Upper lobe of right lung (tissue), 1 donor: ENCODE results near the gene MEGF11. TPM values are rescaled to one million over a fixed set of nuclear protein-coding genes. Genes with fewer than 3 reads are reported as not detected.
"Not testable (repeated sequence)": the region's sequence is repeated elsewhere in the genome, so short reads cannot be mapped to it uniquely, and the experiment has no call there.

ENCODE experiments used
- ATAC-seq: fragments of 200-7000 bp; cut with Tn5 transposase; one replicate; pipeline ENCODE4 v1.9.1; 2020; ENCODE audit warnings: mild to moderate bottlenecking, moderate library complexity
- DNase-seq: peaks from one replicate; pipeline ENCODE4 v3.0.0-alpha.2; 2020
- H3K27ac ChIP-seq: fragments of 200-600 bp; one replicate; pipeline ENCODE4 v1.8.0; 2022
- H3K27me3 ChIP-seq: fragments of 200-600 bp; one replicate; pipeline ENCODE4 v1.8.0; 2022; ENCODE audit warnings: mild to moderate bottlenecking
- H3K36me3 ChIP-seq: fragments of 200-600 bp; one replicate; pipeline ENCODE4 v1.8.0; 2022
- H3K4me1 ChIP-seq: fragments of 200-600 bp; one replicate; pipeline ENCODE4 v1.8.0; 2022
- H3K4me3 ChIP-seq: fragments of 200-600 bp; one replicate; pipeline ENCODE4 v1.8.0; 2022; ENCODE audit warnings: mild to moderate bottlenecking
- H3K9me3 ChIP-seq: fragments of 200-600 bp; one replicate; pipeline ENCODE4 v1.8.0; 2022
- intact Hi-C: fragments of 100-400 bp; cut with DNase I; formaldehyde crosslinking; loops from one replicate; pipeline ENCODE4 v1.11.0; 2022
- total RNA-seq: library from RNA; stranded (reverse); fragmentation: NEBNext Ultra II Directional; extraction: Animal tissue kit (Norgen Biotek cat#: 25700); gene quantifications from one replicate; pipeline ENCODE4 v1.2.1, GENCODE V29; 2021
- TF ChIP-seq, protein P1 (sequence below): fragments of 200-600 bp; IDR thresholded peaks from one replicate; pipeline ENCODE4 v1.8.0; 2022; ENCODE audit warnings: antibody characterized with exemption
- donor health status: DM: no; HTN: yes; CAD: no; lungs with severe emphysema.

MEGF11 gene
- total RNA-seq, 1 donor from 2014 or later: 3.0 TPM

DNA sequence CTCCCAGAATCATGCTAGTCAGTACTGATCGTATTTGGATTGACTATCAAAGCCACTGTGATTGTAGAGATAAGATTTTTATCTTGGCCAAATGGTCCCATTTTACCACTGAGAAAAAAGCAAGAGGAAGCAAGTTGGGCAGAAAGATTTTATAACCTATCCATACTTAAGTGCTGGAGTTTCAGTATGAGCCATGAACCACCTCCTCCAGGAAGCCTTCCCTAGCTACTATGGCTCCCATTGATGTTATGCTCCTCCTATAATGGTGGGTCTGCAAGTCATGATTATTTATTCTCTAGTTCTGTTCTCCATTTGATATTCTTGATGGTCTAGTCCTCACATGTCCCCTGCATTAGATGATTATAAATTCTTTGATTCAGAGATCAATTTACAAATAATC, 6.6 kb downstream of the MEGF11 start:
- no peak for ATAC-seq
- H3K9me3 ChIP-seq: no peaks in the 10 kb centered on the region
- H3K4me1 ChIP-seq: peaks cover 4% of the 10 kb centered on the region
- TF ChIP-seq, protein P1, sequence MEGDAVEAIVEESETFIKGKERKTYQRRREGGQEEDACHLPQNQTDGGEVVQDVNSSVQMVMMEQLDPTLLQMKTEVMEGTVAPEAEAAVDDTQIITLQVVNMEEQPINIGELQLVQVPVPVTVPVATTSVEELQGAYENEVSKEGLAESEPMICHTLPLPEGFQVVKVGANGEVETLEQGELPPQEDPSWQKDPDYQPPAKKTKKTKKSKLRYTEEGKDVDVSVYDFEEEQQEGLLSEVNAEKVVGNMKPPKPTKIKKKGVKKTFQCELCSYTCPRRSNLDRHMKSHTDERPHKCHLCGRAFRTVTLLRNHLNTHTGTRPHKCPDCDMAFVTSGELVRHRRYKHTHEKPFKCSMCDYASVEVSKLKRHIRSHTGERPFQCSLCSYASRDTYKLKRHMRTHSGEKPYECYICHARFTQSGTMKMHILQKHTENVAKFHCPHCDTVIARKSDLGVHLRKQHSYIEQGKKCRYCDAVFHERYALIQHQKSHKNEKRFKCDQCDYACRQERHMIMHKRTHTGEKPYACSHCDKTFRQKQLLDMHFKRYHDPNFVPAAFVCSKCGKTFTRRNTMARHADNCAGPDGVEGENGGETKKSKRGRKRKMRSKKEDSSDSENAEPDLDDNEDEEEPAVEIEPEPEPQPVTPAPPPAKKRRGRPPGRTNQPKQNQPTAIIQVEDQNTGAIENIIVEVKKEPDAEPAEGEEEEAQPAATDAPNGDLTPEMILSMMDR: no peak
- intact Hi-C loops: no loop called here
- no peaks in the 10 kb centered on the region for H3K36me3 ChIP-seq
- H3K4me3 ChIP-seq: no peak overlapping the region
- DNase-seq: no peak
- peaks cover 16% of the 10 kb centered on the region for H3K27me3 ChIP-seq
- no peak overlapping the region for H3K27ac ChIP-seq

DNA sequence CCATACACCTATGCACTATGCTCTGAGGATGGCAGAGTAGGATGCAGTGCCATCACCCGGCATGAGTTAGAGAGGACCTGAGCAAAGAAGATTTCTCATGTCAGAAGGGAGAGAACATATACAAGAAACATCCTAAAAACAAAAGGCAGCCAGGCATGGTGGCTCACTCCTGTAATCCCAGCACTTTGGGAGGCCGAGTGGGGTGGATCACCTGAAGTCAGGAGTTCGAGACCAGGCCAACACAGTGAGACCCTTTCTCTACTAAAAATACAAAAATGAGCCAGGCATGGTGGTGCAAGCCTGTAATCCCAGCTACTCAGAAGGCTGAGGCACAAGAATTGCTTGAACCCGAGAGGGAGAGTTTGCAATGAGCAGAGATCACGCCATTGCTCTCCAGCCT, 7.7 kb downstream of the MEGF11 start:
- H3K36me3 ChIP-seq, intact Hi-C loops, H3K4me3 ChIP-seq, ATAC-seq, H3K4me1 ChIP-seq, H3K27me3 ChIP-seq, DNase-seq, H3K27ac ChIP-seq, H3K9me3 ChIP-seq: not testable (repeated sequence)

DNA sequence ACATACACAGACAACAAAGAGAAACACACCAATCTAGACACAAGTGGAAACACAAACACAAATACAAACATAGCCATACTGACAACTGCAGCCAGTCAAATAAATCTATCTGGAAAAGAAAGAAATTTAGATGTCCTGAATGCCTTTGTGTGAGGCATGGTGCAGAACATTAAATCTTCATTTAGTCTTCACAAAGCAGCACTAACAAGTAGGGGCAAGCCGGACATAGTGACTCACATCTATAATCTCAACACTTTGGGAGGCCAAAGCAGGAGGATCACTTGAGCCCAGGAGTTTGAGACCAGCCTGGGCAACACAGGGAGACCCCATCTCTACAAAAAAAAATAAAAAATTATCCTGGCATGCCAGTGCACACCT, 11.7 kb downstream of the MEGF11 start:
- H3K27me3 ChIP-seq: no peaks in the 10 kb centered on the region
- H3K4me1 ChIP-seq: no peaks in the 10 kb centered on the region
- intact Hi-C loops: no loop called here

DNA sequence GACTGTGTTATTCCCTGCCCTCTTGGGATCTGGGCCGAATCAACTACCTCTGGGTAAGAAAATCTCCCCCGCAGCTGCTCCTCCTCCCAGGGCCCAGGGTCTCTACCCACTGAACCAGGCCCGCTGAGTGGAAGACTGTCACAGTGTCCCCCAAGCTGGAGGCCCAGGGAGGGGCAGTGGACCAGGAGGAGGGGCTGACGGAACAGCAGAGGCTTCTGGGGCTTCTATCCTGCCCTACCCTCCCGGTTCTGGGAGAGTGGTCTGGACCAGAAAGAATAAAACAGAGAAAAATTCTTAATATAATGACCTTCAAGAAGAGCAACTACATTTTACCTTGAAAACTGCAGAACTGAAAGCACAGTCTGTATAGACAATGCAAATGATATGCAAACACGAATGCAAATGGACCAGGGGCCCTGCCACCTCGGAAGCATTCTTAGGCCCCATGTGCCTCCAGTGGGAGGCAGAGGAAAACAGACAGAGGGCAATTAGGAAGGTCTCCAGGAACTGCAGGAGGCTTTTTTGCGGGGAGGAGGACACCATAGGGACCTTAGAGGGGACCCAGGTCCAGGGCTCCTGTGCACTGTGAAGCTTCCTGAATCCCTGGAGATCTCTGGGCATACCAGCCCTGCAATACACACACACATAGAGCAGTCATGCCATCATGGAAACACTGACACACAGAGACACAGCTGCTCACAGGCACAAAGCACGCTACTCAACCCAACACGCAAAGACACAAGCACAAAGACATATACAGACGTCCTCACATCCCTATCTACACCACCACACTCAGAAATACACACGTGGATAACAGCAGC, 12.3 kb downstream of the MEGF11 start:
- intact Hi-C loops: no loop called here
- Histone ChIP-seq H3K27me3 (no peaks in the 10 kb centered on the region), H3K4me1 (no peaks in the 10 kb centered on the region), H3K27ac (no peak overlapping the region), H3K36me3 (no peaks in the 10 kb centered on the region), H3K9me3 (no peaks in the 10 kb centered on the region), H3K4me3 (no peak overlapping the region)
- DNase-seq (no peak), ATAC-seq (no peak)
- TF ChIP-seq, protein P1: no peak

More for the DNA sequence above, 11.7 kb downstream of the MEGF11 start:
- TF ChIP-seq, protein P1: no peak
- DNase-seq (no peak), ATAC-seq (no peak)
- Histone ChIP-seq H3K4me3 (no peak overlapping the region), H3K9me3 (no peaks in the 10 kb centered on the region), H3K36me3 (no peaks in the 10 kb centered on the region), H3K27ac (no peak overlapping the region)

DNA sequence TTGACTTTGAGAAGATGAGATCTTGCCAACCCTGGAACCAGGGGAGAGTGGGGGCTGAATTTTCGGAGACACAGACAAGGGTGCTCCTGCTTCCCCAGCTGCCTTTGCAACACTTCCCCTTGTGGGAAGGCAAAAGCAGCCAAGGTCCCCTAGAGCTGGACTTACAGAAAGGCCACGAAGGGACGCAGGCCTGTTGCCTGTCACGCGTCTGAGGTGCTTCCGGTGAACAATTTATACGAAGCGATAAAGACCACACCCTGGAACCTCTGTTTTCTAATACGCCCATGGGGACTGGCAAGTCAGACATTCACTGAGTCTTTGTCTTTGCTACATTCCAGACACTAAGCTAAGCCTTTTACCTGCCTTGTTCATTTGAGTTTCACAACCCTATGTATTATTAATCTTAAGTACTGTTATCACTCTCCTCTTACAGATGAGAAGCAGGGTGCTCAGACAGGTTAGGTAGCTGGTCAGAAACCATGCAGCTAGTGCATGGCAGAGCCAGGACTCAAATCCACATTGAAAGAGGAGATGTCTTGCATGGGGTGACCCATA, 13.2 kb downstream of the MEGF11 start:
- peaks cover 6% of the 10 kb centered on the region for H3K27me3 ChIP-seq
- no peaks in the 10 kb centered on the region for H3K36me3 ChIP-seq
- H3K27ac ChIP-seq: no peak overlapping the region
- no peaks in the 10 kb centered on the region for H3K9me3 ChIP-seq
- TF ChIP-seq, protein P1: no peak
- H3K4me3 ChIP-seq: no peak overlapping the region
- peak; percentile 77 for ATAC-seq
- H3K4me1 ChIP-seq: no peaks in the 10 kb centered on the region
- DNase-seq: no peak
- intact Hi-C loops: no loop called here

DNA sequence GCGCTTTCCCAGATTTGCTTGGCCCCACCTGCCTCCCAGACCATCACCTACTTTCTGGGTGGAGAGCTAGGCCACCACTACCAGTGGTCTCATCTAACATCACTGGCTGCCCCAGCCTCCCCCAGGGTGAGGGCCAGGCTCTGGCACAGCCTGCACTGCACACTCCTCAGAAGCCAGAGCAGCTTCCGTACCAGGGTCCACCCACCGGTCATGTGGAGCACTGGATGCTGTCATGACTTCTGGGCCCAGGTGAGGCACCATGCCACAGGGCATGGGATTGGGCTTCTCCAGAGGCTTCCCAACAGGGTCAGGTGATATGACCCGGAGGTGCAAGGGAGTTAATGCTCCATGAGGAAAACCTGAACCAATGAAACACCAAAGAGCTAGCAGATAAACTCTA, 14.0 kb downstream of the MEGF11 start:
- Histone ChIP-seq H3K9me3 (no peaks in the 10 kb centered on the region), H3K4me1 (no peaks in the 10 kb centered on the region), H3K4me3 (no peak overlapping the region), H3K27me3 (peaks cover 7% of the 10 kb centered on the region), H3K36me3 (no peaks in the 10 kb centered on the region), H3K27ac (no peak overlapping the region)
- DNase-seq (no peak), ATAC-seq (no peak)
- intact Hi-C loops: no loop called here
- TF ChIP-seq, protein P1: no peak
